B cell (primary cell): ENCODE results near the gene PAX1. TPM values are rescaled to one million over a fixed set of nuclear protein-coding genes. Genes with fewer than 3 reads are reported as not detected.

Experiments
- ATAC-seq: fragments of 200-7000 bp; cut with Tn5 transposase; one replicate; pipeline ENCODE4 v1.10.0; 2021; ENCODE audit warnings: low read depth, mild to moderate bottlenecking, moderate number of reproducible peaks, moderate library complexity
- CTCF ChIA-PET: fragments of 350-600 bp; sonication (Branson Sonifier 250); formaldehyde crosslinking; loops from one replicate; lab custom pipeline; 2021; ENCODE audit warnings: antibody characterized with exemption, inconsistent platforms; lab: Charles Lee
- POLR2A ChIA-PET: fragments of 350-600 bp; sonication (Branson Sonifier 250); formaldehyde crosslinking; loops from one replicate; lab custom pipeline; 2021; ENCODE audit warnings: antibody characterized with exemption; lab: Charles Lee
- DNase-seq: peaks from one replicate; pipeline ENCODE4 v3.0.0; 2013
- H2AFZ ChIP-seq: 2 replicates; pipeline ENCODE4 v1.6.1; 2012; ENCODE audit warnings: mild to moderate bottlenecking, low read depth, low read length; ENCODE audit not compliant: insufficient read depth, poor library complexity, severe bottlenecking
- H3K27ac ChIP-seq, 2 donors: 1 replicate in 1 of 2; 2 replicates in 1 of 2; pipeline ENCODE4 v1.5.1; 2012 to 2013; ENCODE audit warnings: low read length in 2 of 2, mild to moderate bottlenecking in 2 of 2, moderate library complexity in 1 of 2
- H3K27me3 ChIP-seq, 4 experiments: fragments of 200-600 bp in 1 of 4; sonication (generic) in 1 of 4; replicated peaks in 1 of 4; 1 replicate in 2 of 4; 2 replicates in 2 of 4; pipeline versions ENCODE4 v1.6.1 to v1.7.0; 2013 to 2016; ENCODE audit warnings: low read length in 3 of 4, mild to moderate bottlenecking in 2 of 4, mixed read lengths in 1 of 4, moderate library complexity in 1 of 4; ENCODE audit not compliant: insufficient read depth in 4 of 4, control insufficient read depth in 3 of 4; ENCODE audit errors: control extremely low read depth in 1 of 4
- H3K36me3 ChIP-seq, 2 experiments: replicated peaks in 1 of 2; 1 replicate in 1 of 2; 2 replicates in 1 of 2; pipeline versions ENCODE4 v1.6.1 to v1.7.1; 2013; ENCODE audit warnings: low read length in 1 of 2; ENCODE audit not compliant: insufficient read depth in 2 of 2, control insufficient read depth in 1 of 2; ENCODE audit errors: control extremely low read depth in 1 of 2, extremely low read depth in 1 of 2
- H3K4me1 ChIP-seq, 2 donors: fragments of 200-600 bp in 1 of 2; sonication (generic) in 1 of 2; 1 replicate in 1 of 2; 2 replicates in 1 of 2; pipeline versions ENCODE4 v1.5.1 to v1.6.1; 2013 to 2017; ENCODE audit warnings: low read length in 2 of 2; ENCODE audit not compliant: control insufficient read depth in 2 of 2, insufficient read depth in 2 of 2
- H3K4me2 ChIP-seq: replicated peaks from 2 replicates; pipeline ENCODE3; 2012; ENCODE audit warnings: mild to moderate bottlenecking, low read depth, low read length; ENCODE audit not compliant: poor library complexity, severe bottlenecking
- H3K4me3 ChIP-seq, 5 experiments: fragments of 200-600 bp in 1 of 5; sonication (generic) in 1 of 5; 1 replicate in 3 of 5; 2 replicates in 2 of 5; pipeline versions ENCODE4 v1.5.1 to v1.7.0; 2011 to 2016; ENCODE audit warnings: low read length in 4 of 5, mild to moderate bottlenecking in 4 of 5, low read depth in 2 of 5, control low read depth in 1 of 5, moderate library complexity in 1 of 5; ENCODE audit not compliant: insufficient read depth in 1 of 5; ENCODE audit errors: control extremely low read depth in 1 of 5, extremely low read depth in 1 of 5
- H3K79me2 ChIP-seq: fragments of 200-600 bp; sonication (generic); one replicate; pipeline ENCODE4 v1.6.0; 2016; ENCODE audit warnings: low read length; ENCODE audit not compliant: control insufficient read depth, insufficient read depth
- H3K9ac ChIP-seq: fragments of 200-600 bp; sonication (generic); 2 replicates; pipeline ENCODE4 v1.6.1; 2017; ENCODE audit warnings: mild to moderate bottlenecking, low read length, moderate library complexity
- H3K9me3 ChIP-seq, 3 donors: one replicate each; pipeline versions ENCODE4 v1.6.1 to v1.7.1; 2013; ENCODE audit warnings: low read length in 2 of 3; ENCODE audit not compliant: control insufficient read depth in 2 of 3, insufficient read depth in 1 of 3; ENCODE audit errors: control extremely low read depth in 1 of 3
- H4K20me1 ChIP-seq: 2 replicates; pipeline ENCODE4 v1.6.0; 2012; ENCODE audit warnings: mild to moderate bottlenecking, low read length; ENCODE audit not compliant: insufficient read depth, control insufficient read depth, poor library complexity, severe bottlenecking
- H3K27ac Mint-ChIP-seq: one replicate; pipeline ENCODE4 v1.8.0; 2021; ENCODE audit warnings: mixed read lengths
- H3K27me3 Mint-ChIP-seq: one replicate; pipeline ENCODE4 v1.8.0; 2021; ENCODE audit warnings: mixed read lengths
- H3K4me1 Mint-ChIP-seq: one replicate; pipeline ENCODE4 v1.8.0; 2021; ENCODE audit warnings: mixed read lengths
- H3K4me3 Mint-ChIP-seq: one replicate; pipeline ENCODE4 v1.8.0; 2021; ENCODE audit warnings: mixed read lengths
- H3K9me3 Mint-ChIP-seq: one replicate; pipeline ENCODE4 v1.8.0; 2022; ENCODE audit warnings: mixed read lengths; ENCODE audit not compliant: insufficient read depth
- CTCF ChIP-seq: fragments of 200-600 bp; IDR thresholded peaks from one replicate; pipeline ENCODE4 v1.8.0; 2022; ENCODE audit warnings: antibody characterized with exemption, mild to moderate bottlenecking
- EZH2 ChIP-seq: IDR thresholded peaks from 2 replicates; pipeline ENCODE4 v1.6.1; 2012; ENCODE audit warnings: borderline replicate concordance, low read depth, mild to moderate bottlenecking, moderate library complexity, low read length; ENCODE audit not compliant: insufficient read depth, poor library complexity, severe bottlenecking
- WGBS: methylation state at CpG from one replicate; pipeline ENCODE4 v1.1.5; 2013; ENCODE audit warnings: missing lambda C conversion rate; ENCODE audit not compliant: insufficient coverage; 5-methylcytosine and 5-hydroxymethylcytosine counted together
- intact Hi-C: fragments of 100-400 bp; cut with micrococcal nuclease; formaldehyde crosslinking; loops from one replicate; pipeline ENCODE4 v1.10.0; 2022
- polyA plus RNA-seq: library from polyadenylated mRNA; depleted of rRNA; stranded (reverse); fragments of >200 nt; gene quantifications from 2 replicates; pipeline ENCODE4 v1.2.3, GENCODE V29; 2012
- total RNA-seq, 2 donors: library from RNA; stranded (reverse); fragments of 120-200 nt in 1 of 2; gene quantifications; 1 replicate in 1 of 2; 2 replicates in 1 of 2; pipeline versions ENCODE4 v1.2.3 to v1.2.4, GENCODE V29; 2013 to 2022

Gene PAX1
- total and polyA plus RNA-seq, 2 donors (not counting 1 experiment from before 2014, with no cell fraction given): not detected

- peaks cover 0 to 75% (median 17%) of the 10 kb centered on the region in 4 experiments for H3K27me3 ChIP-seq
- no peak overlapping the region for H3K4me2 ChIP-seq
- H3K27ac Mint-ChIP-seq: no peak overlapping the region
- ChIA-PET CTCF (no interaction called here), POLR2A (no interaction called here)
- H3K9ac ChIP-seq: no peak overlapping the region
- TF ChIP-seq EZH2: no peak
- TF ChIP-seq CTCF: no peak
- no peaks in the 10 kb centered on the region for H3K4me1 ChIP-seq
- 9% methylated on average over 13 of the region's 31 CpGs for WGBS
- ATAC-seq (no peak), DNase-seq (no peak)
- no peak overlapping the region for H3K4me3 Mint-ChIP-seq
- H3K9me3 ChIP-seq: peaks cover 0 to 19% (median 0%) of the 10 kb centered on the region in 3 donors
- H3K27ac ChIP-seq: no peak overlapping the region
- peaks cover 5% of the 10 kb centered on the region for H3K4me1 Mint-ChIP-seq
- intact Hi-C loops: no loop called here
- H3K27me3 Mint-ChIP-seq: peaks cover 61% of the 10 kb centered on the region
- no peaks in the 10 kb centered on the region for H4K20me1 ChIP-seq
- no peaks in the 10 kb centered on the region for H3K79me2 ChIP-seq
- no peak overlapping the region for H3K4me3 ChIP-seq
- no peaks in the 10 kb centered on the region for H3K36me3 ChIP-seq
- no peak overlapping the region for H2AFZ ChIP-seq
- no peaks in the 10 kb centered on the region for H3K9me3 Mint-ChIP-seq
Observed at GRCh38 chr20:21704408-21705385, 767 bp upstream of the PAX1 start.
